ENCODE results near the gene RDH8.
A peak's percentile ranks its signal among the peaks of the same experiment; 100 is the strongest.

The RDH8 gene

GRCh38 chr19:9970481-9970880 is 42.8 kb upstream of the RDH8 start:
- no peak for DNase-seq (ENCODE audit: low read depth)
- no peak for TF ChIP-seq CTCF (IDR thresholded peaks at IDR 0.05; ENCODE audit: low read depth, low read length, missing control alignments)
- in situ Hi-C loops (cut with HindIII; ENCODE audit: low sequenced_read_pairs) = no loop called here
- no peak overlapping the region for H3K4me3 ChIP-seq (ENCODE audit: low read depth, low read length)

GRCh38 chr19:9971166-9971897 is 42.0 kb upstream of the RDH8 start:
- in situ Hi-C loops (cut with HindIII; ENCODE audit: low sequenced_read_pairs) = no loop called here
- no peak overlapping the region for H3K4me3 ChIP-seq (ENCODE audit: low read depth, low read length)
- no peak for TF ChIP-seq CTCF (IDR thresholded peaks at IDR 0.05; ENCODE audit: low read depth, low read length, missing control alignments)
- no peak for DNase-seq (ENCODE audit: low read depth)

GRCh38 chr19:9972103-9972502 is 41.2 kb upstream of the RDH8 start:
- TF ChIP-seq CTCF (IDR thresholded peaks at IDR 0.05; ENCODE audit: low read depth, low read length, missing control alignments) = no peak
- in situ Hi-C loops (cut with HindIII; ENCODE audit: low sequenced_read_pairs) = no loop called here

GRCh38 chr19:9981406-9982260 is 31.6 kb upstream of the RDH8 start:
- DNase-seq (ENCODE audit: low read depth) = no peak
- in situ Hi-C loops (cut with HindIII; ENCODE audit: low sequenced_read_pairs) = no loop called here
- no peak overlapping the region for H3K4me3 ChIP-seq (ENCODE audit: low read depth, low read length)
- TF ChIP-seq CTCF (IDR thresholded peaks at IDR 0.05; ENCODE audit: low read depth, low read length, missing control alignments) = no peak

More at GRCh38 chr19:9972103-9972502, 41.2 kb upstream of the RDH8 start:
- no peak for DNase-seq (ENCODE audit: low read depth)
- no peak overlapping the region for H3K4me3 ChIP-seq (ENCODE audit: low read depth, low read length)

GRCh38 chr19:9986787-9987281 is 26.4 kb upstream of the RDH8 start:
- TF ChIP-seq CTCF (IDR thresholded peaks at IDR 0.05; ENCODE audit: low read depth, low read length, missing control alignments) = no peak
- in situ Hi-C loops (cut with HindIII; ENCODE audit: low sequenced_read_pairs) = no loop called here
- peak; percentile 47 for DNase-seq (ENCODE audit: low read depth)
- H3K4me3 ChIP-seq (ENCODE audit: low read depth, low read length) = no peak overlapping the region

GRCh38 chr19:9989504-9989903 is 23.8 kb upstream of the RDH8 start:
- DNase-seq (ENCODE audit: low read depth) = no peak
- in situ Hi-C loops (cut with HindIII; ENCODE audit: low sequenced_read_pairs) = no loop called here
- H3K4me3 ChIP-seq (ENCODE audit: low read depth, low read length) = no peak overlapping the region
- no peak for TF ChIP-seq CTCF (IDR thresholded peaks at IDR 0.05; ENCODE audit: low read depth, low read length, missing control alignments)

Measured in astrocyte of the cerebellum (primary cell).